KOPT-K1 (cell line): ENCODE results near the gene AK2.
"Not testable (repeated sequence)": the region's sequence is repeated elsewhere in the genome, so short reads cannot be mapped to it uniquely, and the experiment has no call there.

Source experiments
- H3K27ac ChIP-seq: fragments of 200-600 bp; sonication (generic); 2 replicates; pipeline ENCODE4 v1.5.1; 2016; ENCODE audit warnings: antibody characterized with exemption, mild to moderate bottlenecking, low read depth, low read length; ENCODE audit not compliant: poor library complexity, severe bottlenecking
- H3K36me3 ChIP-seq: fragments of 200-600 bp; sonication (generic); 2 replicates; pipeline ENCODE4 v1.5.1; 2017; ENCODE audit warnings: antibody characterized with exemption, mild to moderate bottlenecking, low read length, moderate library complexity; ENCODE audit not compliant: insufficient read depth
- H3K9me3 ChIP-seq: fragments of 200-600 bp; sonication (generic); 2 replicates; pipeline ENCODE4 v1.5.1; 2017; ENCODE audit warnings: antibody characterized with exemption, low read length, mild to moderate bottlenecking; ENCODE audit not compliant: insufficient read depth, poor library complexity, severe bottlenecking

The AK2 gene

GRCh38 chr1:33042831-33043230 lies 6.1 kb upstream of the AK2 start:
- H3K27ac ChIP-seq, result no peak overlapping the region
- no peaks in the 10 kb centered on the region for H3K9me3 ChIP-seq
- H3K36me3 ChIP-seq, result no peaks in the 10 kb centered on the region

GRCh38 chr1:33041026-33041425 lies 4.3 kb upstream of the AK2 start:
- Histone ChIP-seq H3K36me3 (no peaks in the 10 kb centered on the region), H3K9me3 (no peaks in the 10 kb centered on the region), H3K27ac (no peak overlapping the region)

- Histone ChIP-seq H3K36me3 (peaks cover 6% of the 10 kb centered on the region), H3K9me3 (no peaks in the 10 kb centered on the region), H3K27ac (no peak overlapping the region)
Observed at GRCh38 chr1:33039840-33040239, 3.2 kb upstream of the AK2 start.

- H3K9me3 ChIP-seq, result no peaks in the 10 kb centered on the region
- peak overlapping the region; percentile 73 for H3K27ac ChIP-seq
- peaks cover 42% of the 10 kb centered on the region for H3K36me3 ChIP-seq
Observed at GRCh38 chr1:33036051-33036525, 595 bp downstream of the AK2 start.

- H3K9me3 ChIP-seq, result no peaks in the 10 kb centered on the region
- no peak overlapping the region for H3K27ac ChIP-seq
- H3K36me3 ChIP-seq, result peaks cover 79% of the 10 kb centered on the region
Observed at GRCh38 chr1:33032126-33032869, 4.4 kb downstream of the AK2 start.

- Histone ChIP-seq H3K9me3 (no peaks in the 10 kb centered on the region), H3K27ac (no peak overlapping the region), H3K36me3 (peaks cover 83% of the 10 kb centered on the region)
Observed at GRCh38 chr1:33031506-33031905, 5.2 kb downstream of the AK2 start.

GRCh38 chr1:33030575-33030974 lies 6.1 kb downstream of the AK2 start:
- Histone ChIP-seq H3K27ac (no peak overlapping the region), H3K9me3 (no peaks in the 10 kb centered on the region), H3K36me3 (peaks cover 90% of the 10 kb centered on the region)

- Histone ChIP-seq H3K9me3 (no peaks in the 10 kb centered on the region), H3K27ac (no peak overlapping the region), H3K36me3 (peaks cover 91% of the 10 kb centered on the region)
Observed at GRCh38 chr1:33029921-33030320, 6.8 kb downstream of the AK2 start.

GRCh38 chr1:33029209-33029608 lies 7.5 kb downstream of the AK2 start:
- Histone ChIP-seq H3K36me3 (peaks cover 91% of the 10 kb centered on the region), H3K9me3 (no peaks in the 10 kb centered on the region), H3K27ac (no peak overlapping the region)

GRCh38 chr1:33025761-33026160 lies 10.9 kb downstream of the AK2 start:
- Histone ChIP-seq H3K36me3 (peaks cover 93% of the 10 kb centered on the region), H3K27ac (no peak overlapping the region)

GRCh38 chr1:33025180-33025569 lies 11.5 kb downstream of the AK2 start:
- H3K9me3 ChIP-seq, result no peaks in the 10 kb centered on the region
- H3K36me3 ChIP-seq, result peaks cover 93% of the 10 kb centered on the region
- H3K27ac ChIP-seq, result no peak overlapping the region

More at GRCh38 chr1:33025761-33026160, 10.9 kb downstream of the AK2 start:
- H3K9me3 ChIP-seq, result no peaks in the 10 kb centered on the region

GRCh38 chr1:33024430-33025179 lies 12.1 kb downstream of the AK2 start:
- not testable (repeated sequence) for H3K9me3 ChIP-seq, H3K27ac ChIP-seq
- H3K36me3 ChIP-seq, result peaks cover 93% of the 10 kb centered on the region

- H3K27ac ChIP-seq, result no peak overlapping the region
- H3K36me3 ChIP-seq, result peaks cover 93% of the 10 kb centered on the region
- H3K9me3 ChIP-seq, result no peaks in the 10 kb centered on the region
Observed at GRCh38 chr1:33022650-33023200, 14.0 kb downstream of the AK2 start.

GRCh38 chr1:33021567-33022431 lies 14.9 kb downstream of the AK2 start:
- no peak overlapping the region for H3K27ac ChIP-seq
- peaks cover 93% of the 10 kb centered on the region for H3K36me3 ChIP-seq
- no peaks in the 10 kb centered on the region for H3K9me3 ChIP-seq

- H3K27ac ChIP-seq, result no peak overlapping the region
- no peaks in the 10 kb centered on the region for H3K9me3 ChIP-seq
- H3K36me3 ChIP-seq, result peaks cover 95% of the 10 kb centered on the region
Observed at GRCh38 chr1:33018112-33018511, 18.6 kb downstream of the AK2 start.
